ENCODE results near the gene NAA10.

NAA10 gene

DNA sequence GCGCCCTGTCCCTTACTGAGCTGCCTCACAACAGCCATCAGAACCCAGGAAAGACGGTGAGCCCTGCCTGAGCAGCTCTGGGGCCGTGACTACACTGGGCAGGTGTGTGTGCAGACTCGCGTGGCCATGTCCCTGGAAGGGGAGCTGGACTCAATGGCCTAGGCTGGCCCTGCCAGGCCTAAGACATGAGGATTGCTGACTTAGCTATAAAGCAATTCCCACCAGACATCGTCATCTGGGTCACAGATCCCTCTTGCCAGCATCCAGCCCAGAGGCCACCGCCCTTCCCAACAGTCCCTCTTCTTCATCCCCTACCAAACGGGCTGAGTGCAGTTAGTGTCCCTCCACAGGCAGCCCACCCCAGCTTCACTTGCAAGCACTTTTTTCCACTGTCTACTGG, 3.7 kb downstream of the NAA10 start:
- no CpG with 5 or more reads among the region's 8 CpGs for WGBS (ENCODE audit: extremely low coverage, insufficient coverage, insufficient read length)
- H3K4ac ChIP-seq (ENCODE audit: low read depth, low read length): no peak overlapping the region
- no peak overlapping the region for H3K23ac ChIP-seq (ENCODE audit: low read length)
- peaks cover 14 to 21% of the 10 kb centered on the region in 2 experiments for H3K4me1 ChIP-seq (ENCODE audit: control insufficient read depth in 1 of 2, insufficient read depth in 2 of 2, low read length in 2 of 2)
- no peak for DNase-seq
- no peak overlapping the region for H3K27ac ChIP-seq (ENCODE audit: low read depth, low read length)
- no peaks in the 10 kb centered on the region for H3K27me3 ChIP-seq (ENCODE audit: insufficient read depth, low read length)
- no peak overlapping the region for H4K91ac ChIP-seq (ENCODE audit: low read depth, low read length)
- no peak overlapping the region for H3K4me2 ChIP-seq (ENCODE audit: low read length)
- H2BK120ac ChIP-seq (ENCODE audit: insufficient read depth, low read length, poor library complexity): no peak overlapping the region
- H3K79me2 ChIP-seq (ENCODE audit: control insufficient read depth, insufficient read depth, low read length, poor library complexity): peaks cover 17% of the 10 kb centered on the region
- H3K9ac ChIP-seq (ENCODE audit: low read length): no peak overlapping the region
- H2BK12ac ChIP-seq (ENCODE audit: low read length): no peak overlapping the region
- no peaks in the 10 kb centered on the region for H3K9me3 ChIP-seq (ENCODE audit: insufficient read depth, low read depth, low read length)
- peaks cover 13% of the 10 kb centered on the region for H3K79me1 ChIP-seq (ENCODE audit: low read length)
- no peak overlapping the region for H4K8ac ChIP-seq (ENCODE audit: low read depth, low read length)
- H4K12ac ChIP-seq (ENCODE audit: low read depth, low read length): no peak overlapping the region
- H2AFZ ChIP-seq (ENCODE audit: insufficient read depth, low read length, poor library complexity): no peak overlapping the region
- H3K18ac ChIP-seq (ENCODE audit: low read length): no peak overlapping the region
- no peak overlapping the region for H2BK5ac ChIP-seq (ENCODE audit: low read depth, low read length, poor library complexity)
- no peak overlapping the region for H3K4me3 ChIP-seq (ENCODE audit: low read depth, low read length)
- H3K14ac ChIP-seq (ENCODE audit: low read length): no peak overlapping the region
- H2AK5ac ChIP-seq (ENCODE audit: low read length): no peak overlapping the region
- peaks cover 36 to 37% of the 10 kb centered on the region in 2 experiments for H3K36me3 ChIP-seq (ENCODE audit: control insufficient read depth in 1 of 2, insufficient read depth in 2 of 2, low read length in 2 of 2)

DNA sequence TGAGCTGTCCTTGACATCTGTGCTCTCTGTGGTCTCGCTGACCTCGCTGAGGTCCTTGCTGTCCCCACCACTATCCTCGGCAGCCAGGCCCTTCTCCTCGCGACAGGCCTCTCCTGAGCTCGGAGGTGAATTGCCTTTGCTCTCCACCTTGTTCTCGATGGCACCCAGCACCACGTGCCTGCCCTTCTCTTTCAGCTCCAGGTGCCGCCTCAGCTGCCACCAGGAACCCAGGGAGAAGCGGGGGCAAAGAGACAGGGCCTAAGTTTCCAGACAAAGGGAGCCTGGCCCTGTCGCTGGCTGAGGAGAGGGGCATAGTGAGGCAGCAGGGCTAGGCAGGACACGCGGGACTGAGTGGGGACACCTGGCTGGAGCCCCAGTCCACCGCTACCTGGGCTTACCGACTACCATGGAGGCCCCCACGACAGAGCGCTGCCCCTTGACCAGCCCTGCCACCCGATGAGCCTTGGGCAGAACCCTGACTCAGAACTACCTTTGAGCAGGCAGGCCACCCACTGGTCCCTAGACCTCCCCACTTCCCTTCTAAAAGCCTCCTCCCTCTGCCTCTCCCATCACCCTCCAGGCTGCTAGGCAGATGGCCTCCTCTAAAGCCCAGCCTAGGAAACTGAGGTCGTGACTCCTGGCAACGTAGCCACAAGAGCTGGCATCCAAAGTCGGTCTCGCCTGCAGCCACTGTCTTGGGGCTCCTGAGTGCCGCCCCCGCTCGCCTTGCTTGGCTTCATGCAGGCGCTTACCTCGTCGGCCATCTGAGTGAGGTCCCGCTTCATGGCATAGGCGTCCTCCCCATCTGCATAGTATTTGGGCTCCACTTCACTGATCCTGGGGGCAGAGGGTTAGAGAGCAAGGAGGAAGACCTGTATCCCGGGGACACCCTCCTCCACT, 4.6 kb downstream of the NAA10 start:
- H3K18ac ChIP-seq (ENCODE audit: low read length): no peak overlapping the region
- no peak overlapping the region for H3K27ac ChIP-seq (ENCODE audit: low read depth, low read length)
- no peaks in the 10 kb centered on the region for H3K27me3 ChIP-seq (ENCODE audit: insufficient read depth, low read length)
- H2BK12ac ChIP-seq (ENCODE audit: low read length): no peak overlapping the region
- H2BK120ac ChIP-seq (ENCODE audit: insufficient read depth, low read length, poor library complexity): no peak overlapping the region
- H2AFZ ChIP-seq (ENCODE audit: insufficient read depth, low read length, poor library complexity): no peak overlapping the region
- no peak overlapping the region for H3K4ac ChIP-seq (ENCODE audit: low read depth, low read length)
- no peak overlapping the region for H3K14ac ChIP-seq (ENCODE audit: low read length)
- whole genome bisulfite sequencing (ENCODE audit: extremely low coverage, insufficient coverage, insufficient read length): no CpG with 5 or more reads among the region's 31 CpGs
- no peak overlapping the region for H4K8ac ChIP-seq (ENCODE audit: low read depth, low read length)
- no peak overlapping the region for H3K23ac ChIP-seq (ENCODE audit: low read length)
- H4K91ac ChIP-seq (ENCODE audit: low read depth, low read length): no peak overlapping the region
- peaks cover 36 to 37% of the 10 kb centered on the region in 2 experiments for H3K36me3 ChIP-seq (ENCODE audit: control insufficient read depth in 1 of 2, insufficient read depth in 2 of 2, low read length in 2 of 2)
- peaks cover 17 to 26% of the 10 kb centered on the region in 2 experiments for H3K4me1 ChIP-seq (ENCODE audit: control insufficient read depth in 1 of 2, insufficient read depth in 2 of 2, low read length in 2 of 2)
- DNase-seq: no peak
- H3K79me1 ChIP-seq (ENCODE audit: low read length): peaks cover 13% of the 10 kb centered on the region
- no peaks in the 10 kb centered on the region for H3K9me3 ChIP-seq (ENCODE audit: insufficient read depth, low read depth, low read length)
- H3K9ac ChIP-seq (ENCODE audit: low read length): no peak overlapping the region
- H2BK5ac ChIP-seq (ENCODE audit: low read depth, low read length, poor library complexity): no peak overlapping the region
- H3K79me2 ChIP-seq (ENCODE audit: control insufficient read depth, insufficient read depth, low read length, poor library complexity): peaks cover 17% of the 10 kb centered on the region
- no peak overlapping the region for H3K4me3 ChIP-seq (ENCODE audit: low read depth, low read length)
- no peak overlapping the region for H4K12ac ChIP-seq (ENCODE audit: low read depth, low read length)
- H2AK5ac ChIP-seq (ENCODE audit: low read length): no peak overlapping the region
- H3K4me2 ChIP-seq (ENCODE audit: low read length): no peak overlapping the region

- peaks cover 11% of the 10 kb centered on the region for H3K79me1 ChIP-seq (ENCODE audit: low read length)
- WGBS (ENCODE audit: extremely low coverage, insufficient coverage, insufficient read length): no CpG with 5 or more reads among the region's 10 CpGs
- H3K4ac ChIP-seq (ENCODE audit: low read depth, low read length): no peak overlapping the region
- no peak overlapping the region for H3K18ac ChIP-seq (ENCODE audit: low read length)
- H2BK5ac ChIP-seq (ENCODE audit: low read depth, low read length, poor library complexity): no peak overlapping the region
- no peak overlapping the region for H2AFZ ChIP-seq (ENCODE audit: insufficient read depth, low read length, poor library complexity)
- H3K9ac ChIP-seq (ENCODE audit: low read length): no peak overlapping the region
- no peak overlapping the region for H2AK5ac ChIP-seq (ENCODE audit: low read length)
- no peak overlapping the region for H3K14ac ChIP-seq (ENCODE audit: low read length)
- H3K4me2 ChIP-seq (ENCODE audit: low read length): no peak overlapping the region
- H4K91ac ChIP-seq (ENCODE audit: low read depth, low read length): no peak overlapping the region
- no peak overlapping the region for H4K8ac ChIP-seq (ENCODE audit: low read depth, low read length)
- H3K23ac ChIP-seq (ENCODE audit: low read length): no peak overlapping the region
- peaks cover 17 to 26% of the 10 kb centered on the region in 2 experiments for H3K4me1 ChIP-seq (ENCODE audit: control insufficient read depth in 1 of 2, insufficient read depth in 2 of 2, low read length in 2 of 2)
- peaks cover 15% of the 10 kb centered on the region for H3K79me2 ChIP-seq (ENCODE audit: control insufficient read depth, insufficient read depth, low read length, poor library complexity)
- peaks cover 36 to 37% of the 10 kb centered on the region in 2 experiments for H3K36me3 ChIP-seq (ENCODE audit: control insufficient read depth in 1 of 2, insufficient read depth in 2 of 2, low read length in 2 of 2)
- no peak for DNase-seq
- H2BK120ac ChIP-seq (ENCODE audit: insufficient read depth, low read length, poor library complexity): no peak overlapping the region
- H3K4me3 ChIP-seq (ENCODE audit: low read depth, low read length): no peak overlapping the region
- H3K27ac ChIP-seq (ENCODE audit: low read depth, low read length): no peak overlapping the region
- no peaks in the 10 kb centered on the region for H3K27me3 ChIP-seq (ENCODE audit: insufficient read depth, low read length)
- H4K12ac ChIP-seq (ENCODE audit: low read depth, low read length): no peak overlapping the region
- H2BK12ac ChIP-seq (ENCODE audit: low read length): no peak overlapping the region
- no peaks in the 10 kb centered on the region for H3K9me3 ChIP-seq (ENCODE audit: insufficient read depth, low read depth, low read length)
Observed at GRCh38 chrX:153929576-153929975, 5.3 kb downstream of the NAA10 start.

DNA sequence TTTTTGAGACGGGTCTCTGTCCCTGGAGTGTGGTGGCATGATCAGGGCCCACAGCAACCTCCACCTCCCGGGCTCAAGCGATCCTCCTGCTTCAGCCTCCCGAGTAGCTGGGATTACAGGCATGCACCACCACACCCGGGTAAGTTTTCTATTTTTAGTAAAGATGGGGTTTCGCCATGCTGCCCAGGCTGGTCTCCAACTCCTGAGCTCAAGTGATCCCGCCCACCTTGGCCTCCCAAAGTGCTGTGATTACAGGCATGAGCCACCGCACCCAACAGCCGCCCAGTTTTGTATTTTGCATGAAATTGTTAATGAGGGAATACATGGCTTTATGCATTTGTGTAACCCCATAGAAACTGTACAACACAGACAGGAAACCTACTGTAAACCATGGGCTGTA, 6.0 kb downstream of the NAA10 start:
- Histone ChIP-seq H3K14ac (ENCODE audit: low read length) (no peak overlapping the region), H2AFZ (ENCODE audit: insufficient read depth, low read length, poor library complexity) (no peak overlapping the region), H2BK12ac (ENCODE audit: low read length) (no peak overlapping the region), H3K9me3 (ENCODE audit: insufficient read depth, low read depth, low read length) (no peaks in the 10 kb centered on the region), H3K18ac (ENCODE audit: low read length) (no peak overlapping the region), H3K4ac (ENCODE audit: low read depth, low read length) (no peak overlapping the region), H2AK5ac (ENCODE audit: low read length) (no peak overlapping the region), H3K4me2 (ENCODE audit: low read length) (peak overlapping the region; percentile 30), H3K4me1 (ENCODE audit: control insufficient read depth in 1 of 2, insufficient read depth in 2 of 2, low read length in 2 of 2) (peaks cover 14 to 22% of the 10 kb centered on the region in 2 experiments), H4K12ac (ENCODE audit: low read depth, low read length) (no peak overlapping the region), H4K8ac (ENCODE audit: low read depth, low read length) (no peak overlapping the region), H3K4me3 (ENCODE audit: low read depth, low read length) (no peak overlapping the region), H3K23ac (ENCODE audit: low read length) (no peak overlapping the region), H3K9ac (ENCODE audit: low read length) (no peak overlapping the region), H4K91ac (ENCODE audit: low read depth, low read length) (no peak overlapping the region), H3K79me2 (ENCODE audit: control insufficient read depth, insufficient read depth, low read length, poor library complexity) (peaks cover 7% of the 10 kb centered on the region), H2BK5ac (ENCODE audit: low read depth, low read length, poor library complexity) (no peak overlapping the region), H3K36me3 (ENCODE audit: control insufficient read depth in 1 of 2, insufficient read depth in 2 of 2, low read length in 2 of 2) (peaks cover 36 to 37% of the 10 kb centered on the region in 2 experiments), H2BK120ac (ENCODE audit: insufficient read depth, low read length, poor library complexity) (no peak overlapping the region), H3K27ac (ENCODE audit: low read depth, low read length) (peak overlapping the region; percentile 7), H3K79me1 (ENCODE audit: low read length) (peaks cover 7% of the 10 kb centered on the region), H3K27me3 (ENCODE audit: insufficient read depth, low read length) (no peaks in the 10 kb centered on the region)
- WGBS (ENCODE audit: extremely low coverage, insufficient coverage, insufficient read length): no CpG with 5 or more reads among the region's 9 CpGs
- DNase-seq: no peak
